Peyer's patch (tissue), 4 donors: ENCODE measurements around the gene RNF145.

Source experiments
- POLR2A ChIP-seq, 2 donors: fragments of 450-650 bp; IDR thresholded peaks; one replicate each; pipeline ENCODE4 v1.5.1; 2017; ENCODE audit warnings: antibody characterized with exemption in 2 of 2, mild to moderate bottlenecking in 2 of 2, moderate library complexity in 2 of 2
- TF ChIP-seq, protein P1 (sequence below), 6 experiments: fragments of 450-650 bp in 4 of 6; fragments of 200-600 bp in 2 of 6; sonication (generic) in 1 of 6; IDR thresholded peaks; one replicate each; pipeline ENCODE4 v1.5.1; 2017 to 2019; ENCODE audit warnings: antibody characterized with exemption in 6 of 6, mild to moderate bottlenecking in 3 of 6, moderate library complexity in 1 of 6

DNA sequence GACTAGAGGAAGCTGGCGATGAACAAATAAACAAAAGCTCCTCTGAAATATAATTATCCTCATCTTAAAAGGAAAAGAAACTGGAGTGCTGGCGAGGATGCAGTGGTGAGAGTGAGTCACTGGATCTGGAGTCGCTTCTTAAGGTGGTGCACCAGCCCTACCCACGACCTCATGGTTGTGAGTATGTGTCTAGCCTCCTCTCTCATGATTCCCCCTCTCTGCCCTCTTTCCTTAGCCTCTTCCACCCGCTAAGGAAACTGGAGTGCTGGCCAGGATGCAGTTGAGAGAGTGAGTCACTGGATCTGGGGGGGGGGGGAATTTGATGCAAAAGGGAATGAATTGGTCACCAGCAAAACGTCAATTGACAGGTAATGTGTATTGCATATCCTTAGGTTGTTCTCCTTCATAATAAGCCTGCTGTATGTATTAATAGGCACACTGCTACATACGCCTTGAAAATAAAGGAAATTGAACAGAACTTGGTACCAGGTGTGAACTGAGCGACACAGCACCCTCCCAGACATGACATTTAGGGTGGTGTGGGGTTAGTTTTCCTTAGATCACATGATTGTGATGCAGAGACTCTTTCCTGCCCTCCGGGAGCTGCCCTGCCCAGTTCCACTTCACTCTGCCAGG is 73.3 kb downstream of the RNF145 start:
- TF ChIP-seq, protein P1, sequence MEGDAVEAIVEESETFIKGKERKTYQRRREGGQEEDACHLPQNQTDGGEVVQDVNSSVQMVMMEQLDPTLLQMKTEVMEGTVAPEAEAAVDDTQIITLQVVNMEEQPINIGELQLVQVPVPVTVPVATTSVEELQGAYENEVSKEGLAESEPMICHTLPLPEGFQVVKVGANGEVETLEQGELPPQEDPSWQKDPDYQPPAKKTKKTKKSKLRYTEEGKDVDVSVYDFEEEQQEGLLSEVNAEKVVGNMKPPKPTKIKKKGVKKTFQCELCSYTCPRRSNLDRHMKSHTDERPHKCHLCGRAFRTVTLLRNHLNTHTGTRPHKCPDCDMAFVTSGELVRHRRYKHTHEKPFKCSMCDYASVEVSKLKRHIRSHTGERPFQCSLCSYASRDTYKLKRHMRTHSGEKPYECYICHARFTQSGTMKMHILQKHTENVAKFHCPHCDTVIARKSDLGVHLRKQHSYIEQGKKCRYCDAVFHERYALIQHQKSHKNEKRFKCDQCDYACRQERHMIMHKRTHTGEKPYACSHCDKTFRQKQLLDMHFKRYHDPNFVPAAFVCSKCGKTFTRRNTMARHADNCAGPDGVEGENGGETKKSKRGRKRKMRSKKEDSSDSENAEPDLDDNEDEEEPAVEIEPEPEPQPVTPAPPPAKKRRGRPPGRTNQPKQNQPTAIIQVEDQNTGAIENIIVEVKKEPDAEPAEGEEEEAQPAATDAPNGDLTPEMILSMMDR (IDR thresholded peaks at IDR 0.05) = no peak
- no peak for TF ChIP-seq POLR2A (IDR thresholded peaks at IDR 0.05)
